Astrocyte of the spinal cord (primary cell): Measurements from ENCODE around the gene DPAGT1.
A peak's percentile ranks its signal among the peaks of the same experiment; 100 is the strongest.
"Not testable (repeated sequence)": the region's sequence is repeated elsewhere in the genome, so short reads cannot be mapped to it uniquely, and the experiment has no call there.

Experiments
- DNase-seq: peaks from one replicate; pipeline ENCODE4 v3.0.0; 2011; ENCODE audit warnings: low read depth, low spot score
- H3K4me3 ChIP-seq: 2 replicates; pipeline ENCODE4 v1.5.1; 2011; ENCODE audit warnings: low read depth, mild to moderate bottlenecking, low read length, moderate library complexity
- in situ Hi-C: cut with HindIII; loops from 2 replicates; pipeline ENCODE4 v1.10.0; 2017; ENCODE audit warnings: low sequenced_read_pairs
- TF ChIP-seq, protein P1 (sequence below): IDR thresholded peaks from 2 replicates; pipeline ENCODE4 v1.5.1; 2012; ENCODE audit warnings: low read depth, mild to moderate bottlenecking, low read length, inconsistent platforms

The DPAGT1 gene

DNA sequence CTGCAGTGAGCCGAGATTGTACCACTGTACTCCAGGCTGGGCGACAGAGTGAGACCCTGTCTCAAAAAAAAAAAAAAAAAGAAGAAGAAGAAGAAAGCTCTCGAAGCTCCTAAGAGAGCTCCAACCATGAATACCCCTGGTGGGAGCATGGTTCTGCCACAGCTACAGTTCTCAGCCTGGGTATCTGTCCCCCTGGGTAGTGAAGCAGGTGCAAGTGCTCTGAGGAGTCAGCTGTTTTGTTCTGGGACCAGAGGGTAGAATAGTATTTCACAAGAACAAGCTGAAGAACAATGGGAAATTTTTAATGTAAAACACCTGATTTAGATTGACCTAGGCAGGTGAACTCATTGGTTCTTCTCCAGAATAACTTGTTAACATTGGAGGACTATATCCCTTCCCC lies 40.4 kb downstream of the DPAGT1 start:
- no peak for DNase-seq
- no peak overlapping the region for H3K4me3 ChIP-seq
- TF ChIP-seq, protein P1, sequence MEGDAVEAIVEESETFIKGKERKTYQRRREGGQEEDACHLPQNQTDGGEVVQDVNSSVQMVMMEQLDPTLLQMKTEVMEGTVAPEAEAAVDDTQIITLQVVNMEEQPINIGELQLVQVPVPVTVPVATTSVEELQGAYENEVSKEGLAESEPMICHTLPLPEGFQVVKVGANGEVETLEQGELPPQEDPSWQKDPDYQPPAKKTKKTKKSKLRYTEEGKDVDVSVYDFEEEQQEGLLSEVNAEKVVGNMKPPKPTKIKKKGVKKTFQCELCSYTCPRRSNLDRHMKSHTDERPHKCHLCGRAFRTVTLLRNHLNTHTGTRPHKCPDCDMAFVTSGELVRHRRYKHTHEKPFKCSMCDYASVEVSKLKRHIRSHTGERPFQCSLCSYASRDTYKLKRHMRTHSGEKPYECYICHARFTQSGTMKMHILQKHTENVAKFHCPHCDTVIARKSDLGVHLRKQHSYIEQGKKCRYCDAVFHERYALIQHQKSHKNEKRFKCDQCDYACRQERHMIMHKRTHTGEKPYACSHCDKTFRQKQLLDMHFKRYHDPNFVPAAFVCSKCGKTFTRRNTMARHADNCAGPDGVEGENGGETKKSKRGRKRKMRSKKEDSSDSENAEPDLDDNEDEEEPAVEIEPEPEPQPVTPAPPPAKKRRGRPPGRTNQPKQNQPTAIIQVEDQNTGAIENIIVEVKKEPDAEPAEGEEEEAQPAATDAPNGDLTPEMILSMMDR, result no peak
- in situ Hi-C loops, result no loop called here

DNA sequence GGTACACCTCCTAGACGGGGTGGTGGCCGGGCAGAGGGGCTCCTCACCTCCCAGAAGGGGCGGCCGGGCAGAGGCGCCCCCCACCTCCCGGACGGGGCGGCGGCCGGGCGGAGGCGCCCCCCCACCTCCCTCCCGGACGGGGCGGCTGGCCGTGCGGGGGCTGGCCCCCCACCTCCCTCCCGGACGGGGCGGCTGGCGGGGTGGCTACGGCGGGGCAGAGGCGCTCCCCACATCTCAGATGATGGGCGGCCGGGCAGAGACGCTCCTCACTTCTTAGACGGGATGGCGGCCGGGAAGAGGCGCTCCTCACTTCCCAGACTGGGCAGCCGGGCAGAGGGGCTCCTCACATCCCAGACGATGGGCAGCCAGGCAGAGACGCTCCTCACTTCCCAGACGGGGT lies 42.5 kb downstream of the DPAGT1 start:
- in situ Hi-C loops, result not testable (repeated sequence)

DNA sequence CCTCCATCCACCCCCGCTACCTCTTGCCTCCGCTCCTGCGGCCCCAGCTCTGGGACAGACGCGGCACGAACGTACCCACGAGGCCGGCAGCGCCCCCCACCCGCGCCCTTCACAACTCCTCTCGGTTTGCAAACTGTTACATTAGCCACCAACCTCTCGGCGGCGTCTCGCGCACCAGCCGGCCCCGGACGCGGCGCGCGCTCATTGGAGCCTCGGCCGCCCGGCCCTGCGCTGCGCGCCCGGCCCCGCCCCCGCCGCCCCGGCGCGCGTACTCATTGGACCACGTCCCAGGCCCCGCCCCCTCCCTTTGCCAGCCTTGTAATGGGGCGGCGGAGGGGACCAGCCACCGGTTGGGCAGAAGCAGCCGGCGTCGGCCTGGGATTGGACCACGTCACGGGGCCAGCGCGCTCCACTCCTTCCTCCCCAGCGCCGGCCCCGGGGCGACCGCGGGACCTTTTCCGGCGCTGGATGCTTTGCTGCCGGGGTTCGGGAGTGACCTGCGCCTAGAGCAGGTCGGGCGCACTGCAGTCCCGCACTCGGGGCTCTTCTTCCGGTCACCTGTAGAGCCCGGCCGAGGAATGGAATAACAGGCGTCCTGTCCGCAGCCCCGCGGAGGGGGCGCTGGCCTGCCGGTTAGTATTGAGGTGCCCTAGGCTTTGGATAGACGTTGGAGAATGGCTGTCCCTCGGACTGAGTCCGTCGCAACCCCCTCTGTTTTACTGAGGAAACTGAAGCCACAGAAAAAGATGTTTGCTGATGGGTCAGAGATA lies 44.5 kb downstream of the DPAGT1 start, which contains the start of gene HYOU1:
Gene HYOU1, minus strand, starts transcription at position 206 of the 770 bp plus-strand sequence. CDS start 1,045 bp downstream, outside the sequence.
- TF ChIP-seq, protein P1, result peak; percentile 51
- in situ Hi-C loops, result no loop called here
- H3K4me3 ChIP-seq, result peak within 1 kb of the TSS; percentile 85
- peak; percentile 95 for DNase-seq

More for the DNA sequence above, 42.5 kb downstream of the DPAGT1 start:
- DNase-seq, H3K4me3 ChIP-seq: not testable (repeated sequence)

DNA sequence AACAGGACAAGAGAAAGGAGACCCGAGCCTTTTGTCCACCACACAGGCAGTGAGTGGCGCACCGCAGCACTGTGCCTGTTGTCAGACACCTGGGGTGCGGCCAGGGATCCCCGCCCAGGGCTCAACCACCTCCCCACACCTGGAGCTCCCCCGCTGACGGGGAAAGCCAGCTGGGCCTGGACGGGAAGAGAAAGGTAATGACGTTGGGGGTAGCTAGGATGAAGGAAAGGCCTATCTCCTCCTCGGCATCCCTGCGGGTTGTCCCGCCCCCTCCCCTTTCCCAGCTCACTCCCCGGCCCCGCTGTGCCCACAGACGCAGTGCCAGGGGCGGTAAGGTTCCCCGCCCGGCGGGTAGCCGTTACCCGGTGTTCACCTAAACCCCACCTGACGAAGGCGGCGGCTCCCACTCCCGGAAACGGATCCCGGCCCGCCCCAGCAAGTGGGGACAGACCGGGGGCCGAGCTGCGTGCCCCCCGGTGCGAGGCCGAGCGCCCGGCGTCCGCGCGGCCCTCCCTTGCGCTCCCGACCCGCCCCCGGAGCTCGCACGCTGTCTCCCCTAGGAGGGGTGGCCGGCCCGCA lies 45.1 kb downstream of the DPAGT1 start:
- H3K4me3 ChIP-seq, result peak overlapping the region; percentile 73
- in situ Hi-C loops, result no loop called here
- DNase-seq, result no peak
- TF ChIP-seq, protein P1, result no peak

DNA sequence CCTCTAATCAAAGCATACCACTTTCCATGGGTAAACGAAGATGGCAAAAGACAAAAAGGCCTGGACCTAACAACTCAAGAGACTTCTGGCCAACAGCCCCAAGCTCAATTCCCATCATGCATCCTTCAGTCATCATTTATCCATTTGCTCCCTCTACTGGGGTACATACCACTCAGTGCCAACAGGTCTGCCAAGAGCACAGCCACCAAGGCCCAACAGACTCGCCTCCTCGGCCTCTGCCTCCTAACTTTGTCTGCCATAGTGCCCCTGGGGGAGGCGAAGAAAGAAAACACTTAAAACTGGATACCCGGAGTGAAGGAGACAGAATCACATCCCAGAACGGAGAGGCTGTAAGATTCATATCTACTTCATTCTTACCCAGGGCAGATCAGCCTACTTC lies 45.8 kb downstream of the DPAGT1 start:
- peak overlapping the region; percentile 73 for H3K4me3 ChIP-seq
- DNase-seq, result peak; percentile 24
- TF ChIP-seq, protein P1, result peak; percentile 5
- in situ Hi-C loops, result no loop called here

DNA sequence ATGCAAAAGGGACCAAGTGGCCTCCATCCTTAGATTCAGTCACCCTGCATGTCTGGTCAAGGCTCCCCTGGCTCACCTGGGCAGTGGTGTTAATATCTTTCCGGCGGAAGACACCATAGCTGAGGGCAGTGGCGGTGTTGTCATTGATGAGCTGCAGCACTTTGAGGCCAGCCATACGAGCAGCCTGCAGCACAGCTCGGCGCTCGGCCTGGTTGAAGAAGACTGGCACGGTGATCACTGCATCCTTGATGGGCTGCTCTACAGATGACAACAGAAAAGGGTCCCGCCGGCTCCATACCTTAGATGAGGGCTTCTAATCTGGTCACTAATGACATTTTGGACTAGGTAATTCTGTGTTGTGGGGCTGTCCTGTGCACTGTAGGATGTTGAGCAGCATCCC lies 47.2 kb downstream of the DPAGT1 start:
- no peak overlapping the region for H3K4me3 ChIP-seq
- in situ Hi-C loops, result no loop called here

More for the DNA sequence above, 47.2 kb downstream of the DPAGT1 start:
- DNase-seq, result no peak
- TF ChIP-seq, protein P1, result no peak
